K562 treated with DMSO at 1 percent for 48 hours (cell line): Measurements from ENCODE around the gene WDR18. TPM values are rescaled to one million over a fixed set of nuclear protein-coding genes. Genes with fewer than 3 reads are reported as not detected.

Experiments
- total RNA-seq: library from RNA; unstranded; fragments of 300-600 nt; gene quantifications from 2 replicates; pipeline ENCODE4 v1.2.3, GENCODE V29; 2022; ENCODE audit warnings: low replicate concordance; ENCODE audit errors: extremely low read depth

WDR18 gene
- total RNA-seq, result not detected in 2 replicates

DNA sequence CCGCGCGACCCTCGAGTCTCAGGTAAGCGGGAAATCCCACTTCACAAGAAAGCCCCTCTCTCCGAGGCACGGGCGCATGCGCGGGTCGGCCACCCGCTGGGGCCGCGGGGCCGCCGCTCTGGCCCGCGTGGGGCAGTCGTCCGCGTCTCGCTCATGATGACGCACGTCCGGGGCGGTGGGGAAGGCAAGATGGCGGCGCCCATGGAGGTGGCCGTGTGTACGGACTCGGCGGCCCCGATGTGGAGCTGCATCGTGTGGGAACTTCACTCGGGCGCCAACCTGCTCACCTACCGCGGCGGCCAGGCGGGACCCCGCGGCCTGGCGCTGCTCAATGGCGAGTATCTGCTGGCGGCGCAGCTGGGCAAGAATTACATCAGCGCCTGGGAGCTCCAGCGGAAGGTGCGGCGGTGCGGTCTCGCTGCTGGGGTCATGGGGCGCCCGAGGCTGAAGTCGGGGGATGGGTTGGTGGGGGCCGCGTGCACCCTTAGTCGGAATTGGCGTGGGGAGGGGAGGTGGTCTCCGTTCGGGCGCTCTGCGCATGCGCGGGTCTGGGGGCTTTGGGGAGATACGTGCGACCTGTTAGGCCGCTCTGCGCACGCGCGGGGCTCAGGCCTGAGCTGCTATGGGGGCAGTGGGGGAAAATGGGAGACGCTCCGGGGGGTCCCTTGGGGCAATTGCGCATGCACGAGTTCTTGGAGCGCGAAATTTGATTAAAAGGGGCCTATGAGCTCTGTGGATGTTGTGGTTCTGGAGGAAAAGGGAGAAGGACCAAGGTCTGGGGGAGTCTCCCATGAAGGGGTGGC lies at the start of gene WDR18:
TSS of gene WDR18 (plus strand) at position 181 of the 803 bp plus-strand sequence. CDS start at position 190, 9 bp downstream.

DNA sequence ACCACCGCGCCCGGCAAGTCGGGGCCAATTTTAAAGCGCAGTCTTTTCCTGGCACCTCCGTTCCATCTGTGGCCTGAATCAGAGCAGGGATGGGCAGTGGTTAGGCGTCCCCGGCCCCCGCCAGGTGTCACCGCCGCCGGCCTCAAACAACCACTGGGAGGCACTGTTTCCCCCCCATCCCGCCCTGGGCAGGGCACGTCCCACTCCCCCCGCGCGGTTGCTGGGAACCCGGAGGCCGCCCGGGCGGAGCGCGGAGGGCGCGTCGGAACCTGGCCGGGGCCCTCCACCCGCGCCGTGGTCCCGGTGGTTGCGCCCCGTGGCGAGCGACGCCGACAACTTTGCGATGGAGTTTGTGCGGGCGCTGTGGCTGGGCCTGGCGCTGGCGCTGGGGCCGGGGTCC lies 15.9 kb downstream of the WDR18 start, which contains the start of gene GRIN3B:
TSS of gene GRIN3B (plus strand) at position 325 of the 400 bp plus-strand sequence. CDS start at position 344, 19 bp downstream.

DNA sequence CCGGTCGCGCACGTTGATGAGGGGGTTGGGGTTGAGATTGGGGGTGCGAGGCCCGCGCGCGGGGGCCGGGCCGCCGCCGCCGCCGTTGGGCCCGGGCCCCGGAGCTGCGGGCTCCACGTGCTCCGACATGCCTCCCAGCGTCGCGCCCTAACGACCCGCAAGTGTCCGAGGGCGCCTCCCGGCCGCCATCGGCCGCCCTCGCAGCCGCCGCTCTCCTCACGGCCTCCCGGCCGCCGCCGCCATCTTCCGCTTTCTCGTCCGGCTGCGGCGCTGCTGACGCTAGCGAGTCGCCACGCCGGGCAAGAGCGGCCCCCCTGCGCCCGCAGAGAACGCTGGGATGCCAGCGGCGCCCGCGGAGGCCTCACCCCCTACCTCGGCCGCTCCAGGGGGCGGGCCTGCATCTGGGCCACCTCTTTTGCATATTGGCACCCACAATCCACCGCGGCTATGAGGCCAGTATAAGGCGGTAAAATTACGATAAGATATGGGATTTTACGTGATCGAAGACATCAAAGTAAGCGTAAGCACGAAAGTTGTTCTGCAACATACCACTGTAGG lies 36.8 kb downstream of the WDR18 start, which contains the start of gene TMEM259:
TSS of gene TMEM259 (minus strand) at position 256 of the 558 bp plus-strand sequence. CDS start at position 129, 127 bp downstream.

DNA sequence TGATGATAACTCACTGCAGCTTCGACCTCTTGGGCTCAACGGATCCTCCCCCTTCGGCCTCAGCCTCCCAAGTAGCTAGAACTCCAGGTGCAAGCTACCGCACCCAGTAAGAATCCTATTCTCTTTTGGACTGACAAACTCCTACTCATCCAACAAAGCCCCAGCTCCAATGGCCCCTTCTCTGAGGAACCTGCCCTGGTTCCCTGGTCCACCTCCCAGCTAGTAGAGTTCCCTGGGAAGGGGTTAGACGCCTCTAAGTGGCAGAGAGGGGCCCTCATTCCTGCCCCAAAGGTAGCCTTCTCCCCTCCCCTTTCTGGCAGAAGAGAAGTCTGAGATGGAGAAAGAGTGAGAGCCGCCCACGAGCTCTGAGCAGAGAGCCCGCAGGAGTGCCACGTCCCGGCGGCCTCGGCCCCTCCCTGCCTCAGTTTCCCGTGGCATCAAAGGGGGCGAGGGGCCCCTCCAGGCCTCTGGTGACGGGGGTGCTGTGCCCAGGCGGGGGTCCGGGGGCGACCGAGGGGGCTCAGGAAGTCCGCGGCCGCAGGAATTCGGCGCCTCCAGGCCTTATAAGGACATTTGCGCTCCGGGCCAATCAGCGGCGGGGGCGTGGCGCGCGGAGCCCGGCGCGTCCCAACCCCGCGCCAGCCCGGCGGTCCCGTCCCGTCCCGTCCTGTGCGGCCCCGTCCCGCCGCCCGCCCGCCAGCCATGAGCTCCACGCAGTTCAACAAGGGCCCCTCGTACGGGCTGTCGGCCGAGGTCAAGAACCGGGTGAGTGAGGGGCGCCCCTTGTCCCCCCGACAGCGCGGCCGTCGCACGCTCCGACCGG lies 42.0 kb downstream of the WDR18 start, which contains the start of gene CNN2:
TSS of gene CNN2 (plus strand) at position 649 of the 823 bp plus-strand sequence. CDS start at position 703, 54 bp downstream.

DNA sequence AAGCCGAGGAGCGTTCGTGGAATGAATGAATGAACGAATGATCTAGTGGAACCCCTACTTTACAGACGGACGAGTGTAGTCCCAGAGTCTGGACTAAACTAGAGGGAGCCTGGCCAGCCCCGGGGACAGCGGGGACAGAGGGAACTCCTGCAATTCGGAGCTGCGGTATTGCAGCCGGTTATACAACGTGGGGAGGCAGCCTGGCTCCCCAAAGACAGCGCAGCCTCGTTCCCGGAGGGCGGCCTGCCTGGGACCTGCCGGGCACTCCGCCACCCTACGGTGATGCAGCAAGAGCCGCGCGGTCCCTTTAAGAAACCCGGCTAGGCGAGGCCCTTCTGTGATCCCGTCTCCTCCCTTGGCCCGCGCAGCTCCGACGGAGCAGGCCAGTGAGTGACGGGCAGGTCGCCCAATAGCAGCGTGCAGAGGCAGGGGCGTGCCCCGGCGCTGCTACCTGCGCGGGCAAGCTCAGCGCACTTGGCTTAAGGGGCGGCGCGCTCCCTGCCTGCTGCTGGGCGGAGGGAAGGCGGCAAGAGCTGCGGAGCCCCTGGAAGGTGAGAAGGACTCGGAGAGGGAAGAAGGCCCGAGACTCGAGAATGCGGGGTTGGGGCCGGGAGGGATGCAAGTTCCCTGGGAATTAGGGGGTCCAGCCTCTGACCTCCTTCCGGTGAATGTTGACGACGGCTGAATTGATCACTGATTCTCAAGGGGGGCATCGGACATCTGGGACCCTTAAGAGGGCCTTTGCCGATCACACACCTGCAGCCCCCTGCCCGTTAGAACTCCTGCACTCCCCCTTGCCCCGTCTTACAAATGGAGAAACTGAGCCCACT lies 55.7 kb downstream of the WDR18 start, which contains the start of gene ABCA7:
TSS of gene ABCA7 (plus strand) at position 462 of the 830 bp plus-strand sequence. CDS start 1,255 bp downstream, outside the sequence.

Other genes with a start within 250 kb of the WDR18 start
- not detected in 2 replicates for gene MISP, start 233.2 kb upstream of the WDR18 start, total RNA-seq
- gene PTBP1, start 186.9 kb upstream of the WDR18 start, total RNA-seq, result 250 TPM in 1 of 2 replicates, not detected in the other
- not detected in 2 replicates for gene PLPPR3, start 162.4 kb upstream of the WDR18 start, total RNA-seq
- gene AZU1, start 156.5 kb upstream of the WDR18 start, total RNA-seq, result not detected in 2 replicates
- gene PRTN3, start 143.3 kb upstream of the WDR18 start, total RNA-seq, result not detected in 2 replicates
- gene ELANE, start 132.0 kb upstream of the WDR18 start, total RNA-seq, result not detected in 2 replicates
- not detected in 2 replicates for gene CFD, start 124.7 kb upstream of the WDR18 start, total RNA-seq
- gene MED16, start 91.2 kb upstream of the WDR18 start, total RNA-seq, result not detected in 2 replicates
- not detected in 2 replicates for gene RNU6-9, start 90.9 kb upstream of the WDR18 start, total RNA-seq
- gene R3HDM4, start 71.1 kb upstream of the WDR18 start, total RNA-seq, result not detected in 2 replicates
- gene KISS1R, start 67.0 kb upstream of the WDR18 start, total RNA-seq, result not detected in 2 replicates
- gene ARID3A, start 58.3 kb upstream of the WDR18 start, total RNA-seq, result not detected in 2 replicates
- gene GRIN3B, start 16.1 kb downstream of the WDR18 start, total RNA-seq, result not detected in 2 replicates
- gene TMEM259, start 36.8 kb downstream of the WDR18 start, total RNA-seq, result 230 TPM in 1 of 2 replicates, not detected in the other
- not detected in 2 replicates for gene RNU6-2, start 37.2 kb downstream of the WDR18 start, total RNA-seq
- gene CNN2, start 42.3 kb downstream of the WDR18 start, total RNA-seq, result not detected in 2 replicates
- 154 TPM in 1 of 2 replicates, not detected in the other for gene ABCA7, start 55.8 kb downstream of the WDR18 start, total RNA-seq
- 355 TPM in 1 of 2 replicates, not detected in the other for gene ARHGAP45, start 82.8 kb downstream of the WDR18 start, total RNA-seq
- 472 TPM in 1 of 2 replicates, not detected in the other for gene POLR2E, start 111.0 kb downstream of the WDR18 start, total RNA-seq
- gene GPX4, start 119.6 kb downstream of the WDR18 start, total RNA-seq, result not detected in 2 replicates
- gene SBNO2, start 189.9 kb downstream of the WDR18 start, total RNA-seq, result 203 TPM in 1 of 2 replicates, not detected in the other
- 700 TPM in 1 of 2 replicates, not detected in the other for gene STK11, start 221.4 kb downstream of the WDR18 start, total RNA-seq